PFSK-1 (cell line): ENCODE measurements around the gene RPP25.

Experiments used
- FOXP2 ChIP-seq: optimal IDR thresholded peaks from 2 replicates; pipeline ENCODE3; 2011; ENCODE audit warnings: borderline replicate concordance, control low read depth, inconsistent platforms; ENCODE audit not compliant: insufficient read depth; ENCODE audit errors: extremely low read length, extremely low read depth
- POLR2AphosphoS5 ChIP-seq: IDR thresholded peaks from 2 replicates; pipeline ENCODE4 v1.6.1; 2012; ENCODE audit warnings: low read depth, mild to moderate bottlenecking, control low read depth, low read length, moderate library complexity
- SIN3A ChIP-seq: IDR thresholded peaks from 2 replicates; pipeline ENCODE4 v1.6.1; 2012; ENCODE audit warnings: mild to moderate bottlenecking, low read length, moderate library complexity, borderline replicate concordance; ENCODE audit not compliant: insufficient read depth
- TAF1 ChIP-seq: IDR thresholded peaks from 2 replicates; pipeline ENCODE4 v1.6.1; 2012; ENCODE audit warnings: low read length, control low read depth, borderline replicate concordance; ENCODE audit not compliant: insufficient read depth
- TF ChIP-seq, protein P1 (sequence below), 2 experiments: IDR thresholded peaks; 2 replicates each; pipeline versions ENCODE4 v1.6.1 to v1.8.0; 2011 to 2012; ENCODE audit warnings: low read depth in 2 of 2, low read length in 2 of 2, control low read depth in 1 of 2, inconsistent platforms in 1 of 2, mild to moderate bottlenecking in 1 of 2, moderate library complexity in 1 of 2; ENCODE audit not compliant: insufficient read depth in 1 of 2

- TF ChIP-seq POLR2AphosphoS5, result no peak
- TF ChIP-seq TAF1, result no peak
- TF ChIP-seq, protein P1, sequence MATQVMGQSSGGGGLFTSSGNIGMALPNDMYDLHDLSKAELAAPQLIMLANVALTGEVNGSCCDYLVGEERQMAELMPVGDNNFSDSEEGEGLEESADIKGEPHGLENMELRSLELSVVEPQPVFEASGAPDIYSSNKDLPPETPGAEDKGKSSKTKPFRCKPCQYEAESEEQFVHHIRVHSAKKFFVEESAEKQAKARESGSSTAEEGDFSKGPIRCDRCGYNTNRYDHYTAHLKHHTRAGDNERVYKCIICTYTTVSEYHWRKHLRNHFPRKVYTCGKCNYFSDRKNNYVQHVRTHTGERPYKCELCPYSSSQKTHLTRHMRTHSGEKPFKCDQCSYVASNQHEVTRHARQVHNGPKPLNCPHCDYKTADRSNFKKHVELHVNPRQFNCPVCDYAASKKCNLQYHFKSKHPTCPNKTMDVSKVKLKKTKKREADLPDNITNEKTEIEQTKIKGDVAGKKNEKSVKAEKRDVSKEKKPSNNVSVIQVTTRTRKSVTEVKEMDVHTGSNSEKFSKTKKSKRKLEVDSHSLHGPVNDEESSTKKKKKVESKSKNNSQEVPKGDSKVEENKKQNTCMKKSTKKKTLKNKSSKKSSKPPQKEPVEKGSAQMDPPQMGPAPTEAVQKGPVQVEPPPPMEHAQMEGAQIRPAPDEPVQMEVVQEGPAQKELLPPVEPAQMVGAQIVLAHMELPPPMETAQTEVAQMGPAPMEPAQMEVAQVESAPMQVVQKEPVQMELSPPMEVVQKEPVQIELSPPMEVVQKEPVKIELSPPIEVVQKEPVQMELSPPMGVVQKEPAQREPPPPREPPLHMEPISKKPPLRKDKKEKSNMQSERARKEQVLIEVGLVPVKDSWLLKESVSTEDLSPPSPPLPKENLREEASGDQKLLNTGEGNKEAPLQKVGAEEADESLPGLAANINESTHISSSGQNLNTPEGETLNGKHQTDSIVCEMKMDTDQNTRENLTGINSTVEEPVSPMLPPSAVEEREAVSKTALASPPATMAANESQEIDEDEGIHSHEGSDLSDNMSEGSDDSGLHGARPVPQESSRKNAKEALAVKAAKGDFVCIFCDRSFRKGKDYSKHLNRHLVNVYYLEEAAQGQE (IDR thresholded peaks at IDR 0.05; ENCODE audit: insufficient read depth in 1 of 2, low read depth in 2 of 2, low read length in 2 of 2), result no peak
- no peak for TF ChIP-seq SIN3A
- TF ChIP-seq FOXP2, result no peak
Observed at GRCh38 chr15:74959586-74959939, 3.0 kb upstream of the RPP25 start.
